Measurements from ENCODE around the gene IFT122. TPM values are rescaled to one million over a fixed set of nuclear protein-coding genes. Genes with fewer than 3 reads are reported as not detected.

IFT122 gene
- total and polyA plus RNA-seq, 12 donors = 15.7 to 38.4 (median 23.6) TPM

- H3K27ac ChIP-seq = no peak overlapping the region
- H3K4me3 ChIP-seq = no peak overlapping the region
- H3K27me3 ChIP-seq = no peaks in the 10 kb centered on the region
- H3K36me3 ChIP-seq (replicated peaks in 1 of 2) = no peaks in the 10 kb centered on the region
- WGBS, 4 donors = 85 to 95% (median 90%) methylated on average over 9 of the region's 9 CpGs
- no peaks in the 10 kb centered on the region for H3K9me3 ChIP-seq (replicated peaks in 1 of 3)
- TF ChIP-seq CTCF (IDR thresholded peaks at IDR 0.05) = no peak
- TF ChIP-seq POLR2A (IDR thresholded peaks at IDR 0.05) = no peak
- intact Hi-C loops (cut with DNase I) = loop anchor here in 1 of 2 donors (10.0 kb wide), 1 partner anchor 429 kb away; no protein-coding TSS in a partner anchor
- H3K4me1 ChIP-seq (replicated peaks in 1 of 2) = peaks cover 0 to 7% of the 10 kb centered on the region in 2 donors
- no peak for DNase-seq
Measured at GRCh38 chr3:129506231-129506742, 66.3 kb downstream of the IFT122 start.

GRCh38 chr3:129507181-129507831 is 67.3 kb downstream of the IFT122 start:
- Histone ChIP-seq H3K27me3 (no peaks in the 10 kb centered on the region), H3K36me3 (replicated peaks in 1 of 2) (peaks cover 0 to 7% of the 10 kb centered on the region in 2 donors), H3K4me3 (no peak overlapping the region), H3K9me3 (replicated peaks in 1 of 3) (no peaks in the 10 kb centered on the region), H3K4me1 (replicated peaks in 1 of 2) (peaks cover 0 to 7% of the 10 kb centered on the region in 2 donors), H3K27ac (no peak overlapping the region)
- WGBS, 4 donors = 79 to 91% (median 88%) methylated on average over 9 of the region's 9 CpGs
- intact Hi-C loops (cut with DNase I) = loop anchor here in 1 of 2 donors (10.0 kb wide), 1 partner anchor 427 kb away; no protein-coding TSS in a partner anchor
- no peak for DNase-seq
- no peak for TF ChIP-seq CTCF (IDR thresholded peaks at IDR 0.05)
- TF ChIP-seq POLR2A (IDR thresholded peaks at IDR 0.05) = no peak

GRCh38 chr3:129512595-129512994 is 72.6 kb downstream of the IFT122 start:
- TF ChIP-seq POLR2A (IDR thresholded peaks at IDR 0.05) (no peak), CTCF (IDR thresholded peaks at IDR 0.05) (no peak)
- no peaks in the 10 kb centered on the region for H3K9me3 ChIP-seq (replicated peaks in 1 of 3)
- no peak for DNase-seq
- no peaks in the 10 kb centered on the region for H3K27me3 ChIP-seq
- no peak overlapping the region for H3K27ac ChIP-seq
- H3K4me3 ChIP-seq = no peak overlapping the region
- peaks cover 0 to 22% of the 10 kb centered on the region in 2 donors for H3K36me3 ChIP-seq (replicated peaks in 1 of 2)
- intact Hi-C loops (cut with DNase I) = no loop called here
- no peaks in the 10 kb centered on the region for H3K4me1 ChIP-seq (replicated peaks in 1 of 2)

- Histone ChIP-seq H3K9me3 (replicated peaks in 1 of 3) (no peaks in the 10 kb centered on the region), H3K27me3 (no peaks in the 10 kb centered on the region), H3K4me1 (replicated peaks in 1 of 2) (no peaks in the 10 kb centered on the region), H3K4me3 (no peak overlapping the region), H3K36me3 (replicated peaks in 1 of 2) (peaks cover 0 to 22% of the 10 kb centered on the region in 2 donors), H3K27ac (no peak overlapping the region)
- no peak for TF ChIP-seq POLR2A (IDR thresholded peaks at IDR 0.05)
- no peak for TF ChIP-seq CTCF (IDR thresholded peaks at IDR 0.05)
- intact Hi-C loops (cut with DNase I) = no loop called here
- DNase-seq = no peak
- 89 to 97% (median 91%) methylated on average over 2 to 8 of the region's 8 CpGs for WGBS, 4 donors
Measured at GRCh38 chr3:129513705-129514104, 73.7 kb downstream of the IFT122 start.
